GM06990 (cell line): ENCODE measurements around the gene CARD6.
A peak's percentile ranks its signal among the peaks of the same experiment; 100 is the strongest.

Source experiments
- DNase-seq: peaks from one replicate; pipeline ENCODE4 v3.0.0-alpha.2; 2011; ENCODE audit not compliant: insufficient read length; ENCODE audit errors: extremely low read depth
- H3K27me3 ChIP-seq: replicated peaks from 2 replicates; pipeline ENCODE4 v1.6.0; 2011; ENCODE audit warnings: low read length; ENCODE audit not compliant: control insufficient read depth, insufficient read depth
- H3K36me3 ChIP-seq: 2 replicates; pipeline ENCODE4 v1.5.1; 2011; ENCODE audit warnings: low read length; ENCODE audit not compliant: control insufficient read depth, insufficient read depth
- H3K4me3 ChIP-seq: replicated peaks from 2 replicates; pipeline ENCODE4 v1.5.1; 2011; ENCODE audit warnings: low read depth, mild to moderate bottlenecking, control low read depth, low read length
- TF ChIP-seq, protein P1 (sequence below): IDR thresholded peaks from 2 replicates; pipeline ENCODE4 v1.5.1; 2011; ENCODE audit warnings: low read length, control low read depth, mild to moderate bottlenecking, inconsistent platforms; ENCODE audit not compliant: insufficient read depth, poor library complexity, severe bottlenecking

Gene CARD6

DNA sequence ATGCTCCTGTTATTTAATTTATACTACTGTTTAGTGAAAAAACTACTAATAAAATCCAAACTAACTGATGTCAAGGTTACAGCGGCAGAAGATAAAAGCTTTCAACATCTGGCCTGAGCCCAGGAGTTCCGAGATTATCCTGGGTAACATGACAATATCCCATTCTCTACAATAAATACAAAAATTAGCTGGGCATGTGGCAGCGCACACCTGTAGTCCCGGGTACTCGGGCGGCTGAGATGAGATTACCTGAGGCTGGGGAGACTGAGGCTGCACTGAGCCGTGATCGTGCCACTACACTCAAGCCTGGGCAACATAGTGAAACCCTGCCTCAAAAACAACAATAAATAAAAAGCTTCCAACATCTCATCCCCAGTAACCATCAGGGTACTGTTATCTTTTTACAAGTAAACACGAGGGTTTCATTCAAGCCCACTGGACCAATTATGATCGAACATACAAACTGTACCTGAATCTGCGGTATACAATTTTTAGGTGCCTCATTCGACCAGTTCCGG lies 7.4 kb upstream of the CARD6 start:
- TF ChIP-seq, protein P1, sequence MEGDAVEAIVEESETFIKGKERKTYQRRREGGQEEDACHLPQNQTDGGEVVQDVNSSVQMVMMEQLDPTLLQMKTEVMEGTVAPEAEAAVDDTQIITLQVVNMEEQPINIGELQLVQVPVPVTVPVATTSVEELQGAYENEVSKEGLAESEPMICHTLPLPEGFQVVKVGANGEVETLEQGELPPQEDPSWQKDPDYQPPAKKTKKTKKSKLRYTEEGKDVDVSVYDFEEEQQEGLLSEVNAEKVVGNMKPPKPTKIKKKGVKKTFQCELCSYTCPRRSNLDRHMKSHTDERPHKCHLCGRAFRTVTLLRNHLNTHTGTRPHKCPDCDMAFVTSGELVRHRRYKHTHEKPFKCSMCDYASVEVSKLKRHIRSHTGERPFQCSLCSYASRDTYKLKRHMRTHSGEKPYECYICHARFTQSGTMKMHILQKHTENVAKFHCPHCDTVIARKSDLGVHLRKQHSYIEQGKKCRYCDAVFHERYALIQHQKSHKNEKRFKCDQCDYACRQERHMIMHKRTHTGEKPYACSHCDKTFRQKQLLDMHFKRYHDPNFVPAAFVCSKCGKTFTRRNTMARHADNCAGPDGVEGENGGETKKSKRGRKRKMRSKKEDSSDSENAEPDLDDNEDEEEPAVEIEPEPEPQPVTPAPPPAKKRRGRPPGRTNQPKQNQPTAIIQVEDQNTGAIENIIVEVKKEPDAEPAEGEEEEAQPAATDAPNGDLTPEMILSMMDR: no peak
- Histone ChIP-seq H3K4me3 (peak overlapping the region; percentile 95), H3K36me3 (peaks cover 17% of the 10 kb centered on the region), H3K27me3 (no peaks in the 10 kb centered on the region)
- no peak for DNase-seq

DNA sequence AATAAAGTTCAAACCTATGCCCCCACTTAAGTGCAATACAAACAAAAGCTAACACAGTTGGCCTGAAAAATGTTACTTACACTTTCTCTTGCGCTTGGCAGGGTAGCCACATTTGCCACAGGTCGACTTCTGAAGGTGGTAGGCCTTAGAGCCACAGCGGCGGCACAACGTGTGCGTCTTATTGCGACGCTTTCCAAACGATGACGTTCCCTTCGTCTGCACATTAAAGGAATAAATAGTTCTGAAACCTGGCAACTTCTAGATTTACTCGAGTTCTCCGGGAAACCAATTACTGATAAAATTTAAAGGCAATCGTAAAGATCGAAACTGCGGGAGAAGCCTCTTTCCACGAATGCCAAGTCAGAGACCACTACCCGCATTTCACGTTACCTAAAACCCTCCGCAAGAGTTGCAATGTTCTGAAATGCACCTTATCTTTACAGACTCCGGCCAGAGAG lies 6.7 kb upstream of the CARD6 start:
- Histone ChIP-seq H3K4me3 (peak overlapping the region; percentile 95), H3K27me3 (no peaks in the 10 kb centered on the region), H3K36me3 (peaks cover 16% of the 10 kb centered on the region)
- TF ChIP-seq, protein P1: no peak
- DNase-seq: no peak

DNA sequence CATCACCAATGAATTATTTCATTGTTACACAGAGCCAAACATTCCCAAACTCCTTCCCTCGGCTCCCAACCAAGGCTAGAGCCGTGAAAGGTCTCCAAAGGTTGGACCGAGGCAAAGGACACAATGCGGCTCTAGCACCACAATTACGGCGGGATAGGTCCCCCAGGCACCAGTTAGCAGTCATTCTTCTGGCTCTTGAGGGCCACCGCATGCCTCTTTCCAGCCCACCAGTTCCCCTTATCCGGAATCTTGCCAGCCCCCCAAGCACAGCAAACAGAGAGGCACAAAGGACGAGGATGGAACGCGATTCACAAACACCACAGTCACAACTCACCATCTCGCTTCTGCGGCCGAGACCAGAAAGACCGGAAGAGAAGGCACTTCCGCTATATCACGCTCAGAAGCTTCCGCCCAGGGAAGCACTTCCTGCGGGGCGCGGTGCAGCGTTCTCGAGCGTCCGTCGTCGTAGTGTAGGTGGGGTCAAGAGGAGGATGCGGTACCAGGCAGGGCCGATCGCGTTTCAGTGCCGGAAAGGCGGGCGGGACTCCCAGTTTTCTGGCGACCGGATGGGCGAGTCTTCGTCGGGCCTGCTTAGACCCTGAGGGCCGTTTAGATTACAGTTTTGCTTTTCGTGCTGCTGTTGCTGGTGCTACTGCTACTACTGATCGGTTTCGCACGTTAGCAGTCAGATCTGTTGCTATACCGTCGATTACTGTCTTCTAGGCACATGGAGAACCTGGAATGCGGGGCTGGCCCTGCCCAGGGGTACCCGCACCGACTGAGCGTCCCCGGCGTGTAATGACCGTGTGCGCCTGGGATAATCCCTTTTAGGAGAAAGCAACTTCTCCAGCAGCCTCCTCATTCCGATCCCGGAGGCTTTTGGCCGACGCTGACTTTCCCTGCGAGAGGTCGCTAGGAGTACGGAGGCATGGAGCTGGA lies 6.0 kb upstream of the CARD6 start, which contains the start of gene RPL37:
TSS of gene RPL37 (minus strand) at position 374 of the 939 bp plus-strand sequence. CDS start at position 337, 37 bp downstream.
- Histone ChIP-seq H3K36me3 (peaks cover 16% of the 10 kb centered on the region), H3K4me3 (peak within 1 kb of the TSS; percentile 95), H3K27me3 (no peaks in the 10 kb centered on the region)
- TF ChIP-seq, protein P1: no peak
- DNase-seq: peak; percentile 95

DNA sequence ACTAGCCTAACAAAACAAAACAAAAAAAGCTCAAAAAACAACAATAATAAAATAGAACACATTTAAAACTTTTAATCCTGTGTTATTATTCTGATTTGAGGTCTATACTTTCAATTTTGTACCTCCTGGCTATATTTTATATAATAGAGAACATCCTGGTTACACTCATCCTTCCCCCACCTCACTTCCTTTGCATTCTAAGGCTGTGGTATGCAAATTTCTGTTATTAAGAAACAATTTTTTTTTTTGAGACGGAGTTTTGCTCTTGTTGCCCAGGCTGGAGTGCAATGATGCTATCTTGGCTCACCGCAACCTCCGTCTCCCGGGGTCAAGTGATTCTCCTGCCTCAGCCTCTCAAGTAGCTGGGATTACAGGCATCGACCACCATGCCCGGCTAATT lies 3.1 kb upstream of the CARD6 start:
- DNase-seq: no peak
- Histone ChIP-seq H3K4me3 (no peak overlapping the region), H3K27me3 (no peaks in the 10 kb centered on the region), H3K36me3 (peaks cover 5% of the 10 kb centered on the region)
- TF ChIP-seq, protein P1: no peak

DNA sequence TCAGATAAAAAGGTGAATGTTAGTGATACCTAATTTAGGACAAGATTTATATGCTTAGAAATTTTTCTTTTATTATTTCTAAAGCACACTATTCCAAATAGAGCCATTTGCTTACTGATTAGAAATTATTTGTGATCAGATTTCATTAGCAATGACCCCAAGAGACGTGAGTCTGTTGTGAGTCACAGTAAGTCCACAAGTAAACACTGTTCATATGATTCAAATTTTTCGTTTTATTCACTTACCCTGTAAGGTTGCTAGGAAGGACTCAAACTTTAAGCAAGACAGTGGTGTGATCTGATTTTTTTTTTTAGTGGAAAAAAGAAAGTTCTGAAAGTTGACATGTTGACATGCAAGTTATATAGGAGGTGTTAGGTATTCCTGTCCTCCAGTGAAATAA lies 1.2 kb downstream of the CARD6 start:
- H3K27me3 ChIP-seq: no peaks in the 10 kb centered on the region
- TF ChIP-seq, protein P1: no peak
- DNase-seq: no peak
- H3K36me3 ChIP-seq: no peaks in the 10 kb centered on the region
- H3K4me3 ChIP-seq: no peak overlapping the region
